IMR-90 (cell line): ENCODE results near the gene DMRT2.
A peak's percentile ranks its signal among the peaks of the same experiment; 100 is the strongest.

Experiments
- MAFK ChIP-seq: IDR thresholded peaks from 2 replicates; pipeline ENCODE4 v1.6.1; 2012; ENCODE audit warnings: low read depth, low read length, improper control_type of control experiment
- POLR2A ChIP-seq: IDR thresholded peaks from 2 replicates; pipeline ENCODE4 v1.6.1; 2012; ENCODE audit warnings: mild to moderate bottlenecking, low read depth, low read length
- TF ChIP-seq, protein P1 (sequence below): conservative IDR thresholded peaks from 2 replicates; pipeline ENCODE4 v1.5.1; 2012; ENCODE audit warnings: mild to moderate bottlenecking, low read depth, low read length, improper control_type of control experiment

DNA sequence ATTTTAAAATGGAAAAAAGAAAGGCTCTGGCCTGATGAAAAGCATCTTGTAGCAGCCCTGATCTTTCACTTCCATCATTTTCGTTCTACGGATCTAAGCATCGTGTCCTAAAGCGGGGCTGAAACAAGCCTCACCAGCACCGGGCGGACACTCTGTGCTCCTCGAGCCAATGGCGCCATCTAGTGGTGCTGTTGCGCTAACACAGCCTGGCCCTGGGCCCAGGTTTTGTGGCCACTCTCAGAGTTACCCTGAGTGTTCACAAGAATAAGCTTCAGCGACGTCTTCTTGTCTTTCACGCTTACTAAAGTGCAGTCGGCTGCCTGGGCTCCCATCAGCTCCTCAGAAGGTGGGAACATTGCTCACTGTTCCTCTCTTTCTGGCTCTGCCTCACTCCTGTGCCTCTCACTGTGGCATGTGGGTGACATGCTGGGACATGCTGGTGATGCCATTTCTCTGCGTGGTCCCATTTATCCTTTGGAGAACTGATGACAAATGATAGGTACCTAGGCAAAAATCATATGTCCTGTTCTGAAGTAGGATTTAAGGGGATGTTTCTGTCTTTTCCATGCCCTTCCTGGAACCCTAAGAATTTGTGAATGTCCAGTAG is 41.0 kb upstream of the DMRT2 start:
- no peak for TF ChIP-seq POLR2A
- TF ChIP-seq, protein P1, sequence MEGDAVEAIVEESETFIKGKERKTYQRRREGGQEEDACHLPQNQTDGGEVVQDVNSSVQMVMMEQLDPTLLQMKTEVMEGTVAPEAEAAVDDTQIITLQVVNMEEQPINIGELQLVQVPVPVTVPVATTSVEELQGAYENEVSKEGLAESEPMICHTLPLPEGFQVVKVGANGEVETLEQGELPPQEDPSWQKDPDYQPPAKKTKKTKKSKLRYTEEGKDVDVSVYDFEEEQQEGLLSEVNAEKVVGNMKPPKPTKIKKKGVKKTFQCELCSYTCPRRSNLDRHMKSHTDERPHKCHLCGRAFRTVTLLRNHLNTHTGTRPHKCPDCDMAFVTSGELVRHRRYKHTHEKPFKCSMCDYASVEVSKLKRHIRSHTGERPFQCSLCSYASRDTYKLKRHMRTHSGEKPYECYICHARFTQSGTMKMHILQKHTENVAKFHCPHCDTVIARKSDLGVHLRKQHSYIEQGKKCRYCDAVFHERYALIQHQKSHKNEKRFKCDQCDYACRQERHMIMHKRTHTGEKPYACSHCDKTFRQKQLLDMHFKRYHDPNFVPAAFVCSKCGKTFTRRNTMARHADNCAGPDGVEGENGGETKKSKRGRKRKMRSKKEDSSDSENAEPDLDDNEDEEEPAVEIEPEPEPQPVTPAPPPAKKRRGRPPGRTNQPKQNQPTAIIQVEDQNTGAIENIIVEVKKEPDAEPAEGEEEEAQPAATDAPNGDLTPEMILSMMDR = peak; percentile 93
- no peak for TF ChIP-seq MAFK
